Esophagus muscularis mucosa (tissue), 3 donors: ENCODE measurements around the gene NCKAP5.

ENCODE experiments used
- CTCF ChIP-seq, 3 experiments: fragments of 200-600 bp in 2 of 3; fragments of 450-650 bp in 1 of 3; sonication (generic) in 2 of 3; IDR thresholded peaks; one replicate each; pipeline ENCODE4 v1.5.1; 2017 to 2019; ENCODE audit warnings: antibody characterized with exemption in 3 of 3, mild to moderate bottlenecking in 2 of 3, moderate library complexity in 1 of 3
- POLR2A ChIP-seq: fragments of 450-650 bp; IDR thresholded peaks from one replicate; pipeline ENCODE4 v1.6.1; 2017; ENCODE audit warnings: antibody characterized with exemption, moderate library complexity, mild to moderate bottlenecking, low read depth

- TF ChIP-seq CTCF (IDR thresholded peaks at IDR 0.05) (no peak), POLR2A (no peak)
Observed at GRCh38 chr2:132974467-132975095, 593.7 kb downstream of the NCKAP5 start.
